ENCODE results near the gene ADAP2.

- TF ChIP-seq POLR2A (IDR thresholded peaks at IDR 0.05; ENCODE audit: low read depth) (no peak), CTCF (IDR thresholded peaks at IDR 0.05) (no peak)
Measured at GRCh38 chr17:30981531-30982519, 60.1 kb downstream of the ADAP2 start.

All from esophagus muscularis mucosa (tissue), 3 donors.